ENCODE data around the gene DLG2. TPM values are rescaled to one million over a fixed set of nuclear protein-coding genes. Genes with fewer than 3 reads are reported as not detected.

The DLG2 gene
- total and polyA plus RNA-seq, 4 donors, result 1.3 to 23.3 (median 10.9) TPM

DNA sequence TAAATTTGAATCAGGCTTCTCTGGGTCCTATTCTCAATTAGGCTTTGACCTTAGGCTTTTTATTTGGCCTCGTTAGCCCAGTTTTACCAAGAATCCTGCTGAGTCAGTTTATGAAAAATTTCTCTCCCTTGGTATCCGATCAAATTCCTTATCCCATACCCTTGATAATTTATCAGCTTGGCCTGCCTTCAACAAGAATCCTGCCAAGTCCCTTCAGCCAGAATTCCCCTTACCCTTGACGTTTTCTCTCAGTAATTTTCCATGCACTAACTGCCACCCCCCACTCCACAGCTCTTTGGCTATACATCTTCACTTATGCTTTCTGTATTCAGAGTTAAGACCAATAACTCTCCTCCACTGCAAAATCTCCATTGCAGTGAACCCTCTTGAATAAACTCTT, 1530.0 kb downstream of the DLG2 start:
- no peak for DNase-seq
- no peaks in the 10 kb centered on the region for H3K9me3 ChIP-seq (ENCODE audit: control insufficient read depth, low read length)
- intact Hi-C loops (cut with DNase I), result no loop called here
- no peaks in the 10 kb centered on the region for H3K36me3 ChIP-seq (ENCODE audit: control insufficient read depth in 1 of 2, insufficient read depth in 2 of 2, low read length in 1 of 2)
- H3K27ac ChIP-seq (ENCODE audit: low read depth in 1 of 2, low read length in 2 of 2), result no peak overlapping the region
- H3K4me1 ChIP-seq (ENCODE audit: control insufficient read depth in 1 of 2, insufficient read depth in 2 of 2, low read length in 2 of 2), result no peaks in the 10 kb centered on the region
- H3K27me3 ChIP-seq (ENCODE audit: control insufficient read depth in 1 of 2, insufficient read depth in 2 of 2, low read length in 1 of 2), result no peaks in the 10 kb centered on the region
- ATAC-seq (ENCODE audit: low FRiP score), result no peak
- WGBS, 2 donors, result 21 to 27% methylated on average over 3 of the region's 3 CpGs
- H3K4me3 ChIP-seq (ENCODE audit: low read length in 2 of 2), result no peak overlapping the region

DNA sequence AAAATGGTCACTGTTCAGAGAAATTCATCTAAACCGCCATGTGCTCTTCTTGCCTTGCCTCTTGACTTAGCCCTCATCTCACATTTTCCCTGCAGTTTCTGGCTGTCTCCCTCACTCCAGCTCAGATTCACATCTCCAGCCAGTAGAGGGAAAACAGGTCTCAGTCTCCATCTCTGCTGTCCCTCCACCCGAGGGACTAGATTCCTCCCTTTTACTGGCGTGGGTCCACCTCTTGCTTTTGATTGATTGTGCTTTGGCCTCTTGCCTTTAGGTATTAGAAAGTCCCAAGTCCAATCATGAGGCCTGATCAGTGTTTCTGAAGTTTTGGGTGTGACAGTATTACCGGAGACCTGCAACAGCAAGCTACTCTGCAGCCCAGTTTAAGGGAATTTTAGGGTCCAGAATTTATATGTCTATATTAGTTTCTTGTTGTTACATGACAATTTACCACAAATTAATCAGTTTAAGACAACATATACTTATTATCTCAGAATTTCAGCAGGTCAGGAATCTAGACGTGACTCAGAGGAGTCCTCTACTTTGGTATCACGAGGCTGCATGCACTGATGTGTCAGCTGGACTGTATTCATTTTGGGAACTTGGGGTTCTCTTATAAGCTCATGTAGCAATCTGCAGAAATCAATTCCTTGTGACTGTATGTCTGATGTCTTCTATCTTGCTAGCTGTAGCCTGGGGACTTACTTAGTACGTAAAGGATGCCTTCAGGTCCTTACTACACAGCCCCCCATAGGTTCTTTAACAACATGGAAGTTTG, 1535.7 kb downstream of the DLG2 start:
- whole genome bisulfite sequencing, 2 donors, result 66 to 68% methylated on average over 7 of the region's 7 CpGs
- intact Hi-C loops (cut with DNase I), result no loop called here
- Histone ChIP-seq H3K36me3 (ENCODE audit: control insufficient read depth in 1 of 2, insufficient read depth in 2 of 2, low read length in 1 of 2) (no peaks in the 10 kb centered on the region), H3K4me1 (ENCODE audit: control insufficient read depth in 1 of 2, insufficient read depth in 2 of 2, low read length in 2 of 2) (no peaks in the 10 kb centered on the region), H3K27ac (ENCODE audit: low read depth in 1 of 2, low read length in 2 of 2) (no peak overlapping the region), H3K27me3 (ENCODE audit: control insufficient read depth in 1 of 2, insufficient read depth in 2 of 2, low read length in 1 of 2) (no peaks in the 10 kb centered on the region), H3K9me3 (ENCODE audit: control insufficient read depth, low read length) (no peaks in the 10 kb centered on the region), H3K4me3 (ENCODE audit: low read length in 2 of 2) (no peak overlapping the region)
- no peak for DNase-seq
- ATAC-seq (ENCODE audit: low FRiP score), result peak; percentile 38

DNA sequence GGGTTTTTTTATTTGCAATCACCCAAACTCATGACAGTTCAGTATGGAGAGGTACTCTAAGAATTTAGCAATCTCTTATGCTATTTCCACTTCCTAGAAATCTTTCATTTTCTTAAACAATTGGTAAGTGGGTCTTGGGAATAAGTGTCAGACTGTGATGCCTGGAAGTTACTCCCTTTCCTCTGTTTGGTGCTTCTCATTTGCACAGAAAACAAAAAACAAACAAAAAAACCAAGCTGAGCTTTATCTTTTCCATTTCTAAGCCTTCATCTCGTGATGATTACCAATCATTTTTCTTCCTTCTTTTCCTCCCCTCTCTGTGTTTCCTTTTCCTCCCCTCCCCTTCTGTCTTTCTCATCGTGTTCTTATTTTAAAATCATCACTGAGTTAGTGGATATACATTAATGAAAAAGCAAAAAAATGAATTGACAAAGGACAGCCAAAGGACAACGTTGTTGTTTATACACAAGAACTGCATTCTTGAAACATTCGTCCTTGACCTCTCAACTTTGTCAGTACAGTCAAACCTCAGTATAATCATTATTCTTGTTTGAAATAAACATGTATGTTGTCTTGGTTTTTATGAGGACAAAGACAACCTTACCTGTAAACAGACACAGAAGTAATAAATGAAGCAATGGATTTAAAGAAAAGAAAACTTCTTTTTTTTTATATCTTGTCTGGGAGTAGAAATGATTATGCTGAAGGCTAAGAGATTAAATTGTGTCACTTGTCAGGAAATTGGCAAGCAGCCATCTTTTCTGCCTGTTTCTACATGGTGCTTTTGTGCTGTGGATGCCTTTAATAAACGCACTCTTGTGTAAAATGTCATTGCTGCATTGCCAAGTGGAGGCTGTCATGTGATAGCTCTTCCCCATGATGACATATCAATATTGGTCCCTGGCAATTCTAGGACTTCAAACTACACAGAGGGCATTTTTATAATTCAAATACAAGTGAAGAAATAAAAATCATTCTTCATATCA, 1537.8 kb downstream of the DLG2 start:
- no peaks in the 10 kb centered on the region for H3K27me3 ChIP-seq (ENCODE audit: control insufficient read depth in 1 of 2, insufficient read depth in 2 of 2, low read length in 1 of 2)
- intact Hi-C loops (cut with DNase I), result no loop called here
- ATAC-seq (ENCODE audit: low FRiP score), result no peak
- no peaks in the 10 kb centered on the region for H3K4me1 ChIP-seq (ENCODE audit: control insufficient read depth in 1 of 2, insufficient read depth in 2 of 2, low read length in 2 of 2)
- H3K9me3 ChIP-seq (ENCODE audit: control insufficient read depth, low read length), result no peaks in the 10 kb centered on the region
- H3K4me3 ChIP-seq (ENCODE audit: low read length in 2 of 2), result no peak overlapping the region
- H3K27ac ChIP-seq (ENCODE audit: low read depth in 1 of 2, low read length in 2 of 2), result no peak overlapping the region
- 33 to 34% methylated on average over 5 of the region's 5 CpGs for WGBS, 2 donors
- DNase-seq, result no peak
- H3K36me3 ChIP-seq (ENCODE audit: control insufficient read depth in 1 of 2, insufficient read depth in 2 of 2, low read length in 1 of 2), result no peaks in the 10 kb centered on the region

DNA sequence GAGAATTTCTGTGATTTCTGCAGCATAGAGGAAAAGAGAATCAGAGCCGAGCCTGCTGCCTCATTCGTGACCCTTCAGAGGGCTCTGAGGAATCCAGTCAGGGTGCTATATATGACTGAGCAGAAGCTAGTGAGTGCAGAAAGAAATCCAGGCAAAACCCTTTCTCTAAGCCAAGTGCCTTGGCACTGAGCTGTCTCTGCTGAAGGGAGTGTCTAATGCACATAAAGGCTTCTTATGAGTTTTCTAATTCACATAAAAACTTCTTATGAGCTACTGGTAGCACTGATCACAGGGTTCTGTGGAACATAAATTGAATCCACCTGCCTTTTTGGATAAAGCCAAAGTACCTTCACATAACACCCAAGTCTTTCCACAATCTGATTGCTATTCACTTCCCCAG, 1555.3 kb downstream of the DLG2 start:
- no peak overlapping the region for H3K4me3 ChIP-seq (ENCODE audit: low read length in 2 of 2)
- H3K36me3 ChIP-seq (ENCODE audit: control insufficient read depth in 1 of 2, insufficient read depth in 2 of 2, low read length in 1 of 2), result no peaks in the 10 kb centered on the region
- H3K4me1 ChIP-seq (ENCODE audit: control insufficient read depth in 1 of 2, insufficient read depth in 2 of 2, low read length in 2 of 2), result no peaks in the 10 kb centered on the region
- 57 to 78% methylated on average over 2 of the region's 2 CpGs for WGBS, 2 donors
- H3K9me3 ChIP-seq (ENCODE audit: control insufficient read depth, low read length), result no peaks in the 10 kb centered on the region
- DNase-seq (no peak), ATAC-seq (ENCODE audit: low FRiP score) (no peak)
- H3K27ac ChIP-seq (ENCODE audit: low read depth in 1 of 2, low read length in 2 of 2), result no peak overlapping the region
- intact Hi-C loops (cut with DNase I), result no loop called here
- no peaks in the 10 kb centered on the region for H3K27me3 ChIP-seq (ENCODE audit: control insufficient read depth in 1 of 2, insufficient read depth in 2 of 2, low read length in 1 of 2)

DNA sequence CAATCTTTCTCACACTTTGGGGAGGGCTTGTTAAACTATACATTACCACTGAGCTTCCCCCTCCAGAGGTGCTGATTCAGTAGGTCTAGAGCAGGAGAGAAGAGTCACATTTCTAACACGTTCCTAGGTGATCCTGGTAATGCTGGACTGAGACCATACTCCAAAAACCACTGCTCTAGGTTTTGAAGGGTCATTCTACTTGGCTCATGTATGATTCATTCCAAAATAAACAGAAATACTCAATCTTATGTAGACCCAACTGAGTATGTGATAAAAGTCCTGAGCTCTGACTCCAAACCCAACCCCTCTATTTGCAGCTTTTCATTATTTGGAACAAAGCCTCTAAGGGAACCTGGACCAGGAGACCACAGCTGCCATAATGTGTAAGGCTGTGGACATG, 1558.1 kb downstream of the DLG2 start:
- Histone ChIP-seq H3K4me3 (ENCODE audit: low read length in 2 of 2) (no peak overlapping the region), H3K9me3 (ENCODE audit: control insufficient read depth, low read length) (no peaks in the 10 kb centered on the region), H3K36me3 (ENCODE audit: control insufficient read depth in 1 of 2, insufficient read depth in 2 of 2, low read length in 1 of 2) (no peaks in the 10 kb centered on the region), H3K27ac (ENCODE audit: low read depth in 1 of 2, low read length in 2 of 2) (no peak overlapping the region), H3K27me3 (ENCODE audit: control insufficient read depth in 1 of 2, insufficient read depth in 2 of 2, low read length in 1 of 2) (no peaks in the 10 kb centered on the region), H3K4me1 (ENCODE audit: control insufficient read depth in 1 of 2, insufficient read depth in 2 of 2, low read length in 2 of 2) (no peaks in the 10 kb centered on the region)
- ATAC-seq (ENCODE audit: low FRiP score) (no peak), DNase-seq (no peak)
- intact Hi-C loops (cut with DNase I), result no loop called here
- 45 to 53% methylated on average over 1 of the region's 1 CpG for WGBS, 2 donors

DNA sequence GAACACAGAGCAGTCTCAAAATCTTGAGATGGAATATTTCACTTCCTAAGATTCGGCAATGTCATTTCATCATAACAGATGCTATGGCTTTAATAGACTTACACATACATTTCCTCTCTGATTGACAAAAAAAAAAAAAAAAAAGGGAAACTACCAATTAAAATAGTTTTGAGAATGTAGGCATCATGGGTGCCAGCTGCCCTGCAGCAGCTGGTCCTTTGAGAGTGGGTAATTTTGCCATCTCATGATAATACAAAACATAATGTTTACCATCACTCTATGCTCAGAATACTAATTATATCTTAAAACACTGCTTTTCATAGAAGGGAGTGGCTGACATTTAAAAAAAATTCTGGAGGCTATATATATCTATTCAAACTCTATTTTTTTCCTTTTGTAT, 1565.4 kb downstream of the DLG2 start:
- DNase-seq (no peak), ATAC-seq (ENCODE audit: low FRiP score) (no peak)
- no peaks in the 10 kb centered on the region for H3K36me3 ChIP-seq (ENCODE audit: control insufficient read depth in 1 of 2, insufficient read depth in 2 of 2, low read length in 1 of 2)
- H3K4me1 ChIP-seq (ENCODE audit: control insufficient read depth in 1 of 2, insufficient read depth in 2 of 2, low read length in 2 of 2), result no peaks in the 10 kb centered on the region
- WGBS, 2 donors, result 92% methylated on average over 1 of the region's 1 CpG
- no peak overlapping the region for H3K27ac ChIP-seq (ENCODE audit: low read depth in 1 of 2, low read length in 2 of 2)
- H3K27me3 ChIP-seq (ENCODE audit: control insufficient read depth in 1 of 2, insufficient read depth in 2 of 2, low read length in 1 of 2), result no peaks in the 10 kb centered on the region
- H3K9me3 ChIP-seq (ENCODE audit: control insufficient read depth, low read length), result no peaks in the 10 kb centered on the region
- intact Hi-C loops (cut with DNase I), result no loop called here
- no peak overlapping the region for H3K4me3 ChIP-seq (ENCODE audit: low read length in 2 of 2)

DNA sequence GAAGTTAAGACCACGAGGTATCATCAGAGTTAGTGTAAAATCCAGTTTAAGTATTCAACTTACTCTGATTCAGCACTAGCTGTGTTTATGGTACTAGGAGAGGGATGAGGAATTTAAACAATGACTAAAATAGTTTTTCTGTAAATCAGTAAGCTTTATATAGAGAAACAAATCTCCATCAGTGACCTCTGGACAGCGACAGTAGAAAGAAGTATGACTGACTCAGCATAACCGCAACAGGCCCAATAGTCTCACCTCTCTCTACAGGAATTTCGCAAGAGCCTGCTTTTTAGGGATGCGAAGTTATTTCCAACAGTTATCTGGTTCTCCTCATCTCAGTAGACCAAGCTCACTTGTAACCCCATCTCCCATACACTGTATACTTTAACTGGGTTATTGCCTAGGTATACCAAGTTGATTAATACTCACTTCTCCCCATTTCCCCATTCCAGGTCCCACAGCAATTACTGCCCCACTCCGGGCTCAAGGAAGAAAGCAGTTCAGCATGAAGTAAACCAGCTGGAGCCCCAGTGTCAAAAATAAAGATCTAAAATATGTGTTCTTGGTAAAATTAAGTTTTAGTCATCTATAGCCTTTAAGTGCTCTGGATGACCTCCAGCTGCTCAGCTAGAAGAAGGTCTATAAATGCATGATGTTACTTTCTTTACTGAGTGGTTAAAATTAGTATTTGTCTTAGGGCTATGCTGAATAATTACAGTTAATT, 1570.3 kb downstream of the DLG2 start:
- intact Hi-C loops (cut with DNase I), result no loop called here
- ATAC-seq (ENCODE audit: low FRiP score), result no peak
- Histone ChIP-seq H3K4me3 (ENCODE audit: low read length in 2 of 2) (no peak overlapping the region), H3K27ac (ENCODE audit: low read depth in 1 of 2, low read length in 2 of 2) (no peak overlapping the region), H3K36me3 (ENCODE audit: control insufficient read depth in 1 of 2, insufficient read depth in 2 of 2, low read length in 1 of 2) (no peaks in the 10 kb centered on the region), H3K4me1 (ENCODE audit: control insufficient read depth in 1 of 2, insufficient read depth in 2 of 2, low read length in 2 of 2) (no peaks in the 10 kb centered on the region), H3K27me3 (ENCODE audit: control insufficient read depth in 1 of 2, insufficient read depth in 2 of 2, low read length in 1 of 2) (no peaks in the 10 kb centered on the region), H3K9me3 (ENCODE audit: control insufficient read depth, low read length) (peaks cover 1% of the 10 kb centered on the region)
- DNase-seq, result no peak
- WGBS, 2 donors, result 77% methylated on average over 6 of the region's 6 CpGs

DNA sequence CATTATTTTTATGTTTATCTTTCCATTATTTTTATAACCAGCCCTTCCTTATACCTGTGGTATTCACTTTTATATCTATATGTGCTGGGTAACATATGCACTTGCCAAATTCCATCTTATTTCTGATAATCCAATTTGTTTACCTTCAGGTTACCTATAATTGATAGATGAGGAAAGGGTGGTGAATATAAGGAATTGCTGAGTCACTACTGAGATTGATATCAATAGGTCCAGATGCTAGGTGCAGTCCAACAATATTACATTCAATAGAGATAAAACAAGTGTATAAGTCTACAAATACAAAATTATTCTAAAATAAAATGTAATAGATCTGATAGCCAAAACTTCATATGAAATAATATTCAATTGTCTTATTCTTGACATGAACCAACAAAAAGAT, 1582.0 kb downstream of the DLG2 start:
- DNase-seq (no peak), ATAC-seq (ENCODE audit: low FRiP score) (no peak)
- Histone ChIP-seq H3K4me3 (ENCODE audit: low read length in 2 of 2) (no peak overlapping the region), H3K36me3 (ENCODE audit: control insufficient read depth in 1 of 2, insufficient read depth in 2 of 2, low read length in 1 of 2) (no peaks in the 10 kb centered on the region), H3K9me3 (ENCODE audit: control insufficient read depth, low read length) (no peaks in the 10 kb centered on the region), H3K4me1 (ENCODE audit: control insufficient read depth in 1 of 2, insufficient read depth in 2 of 2, low read length in 2 of 2) (no peaks in the 10 kb centered on the region), H3K27me3 (ENCODE audit: control insufficient read depth in 1 of 2, insufficient read depth in 2 of 2, low read length in 1 of 2) (no peaks in the 10 kb centered on the region), H3K27ac (ENCODE audit: low read depth in 1 of 2, low read length in 2 of 2) (no peak overlapping the region)
- intact Hi-C loops (cut with DNase I), result no loop called here

Data from aorta (tissue), 5 donors.